ENCODE results near the gene KIRREL3.
A peak's percentile ranks its signal among the peaks of the same experiment; 100 is the strongest.

The KIRREL3 gene

DNA sequence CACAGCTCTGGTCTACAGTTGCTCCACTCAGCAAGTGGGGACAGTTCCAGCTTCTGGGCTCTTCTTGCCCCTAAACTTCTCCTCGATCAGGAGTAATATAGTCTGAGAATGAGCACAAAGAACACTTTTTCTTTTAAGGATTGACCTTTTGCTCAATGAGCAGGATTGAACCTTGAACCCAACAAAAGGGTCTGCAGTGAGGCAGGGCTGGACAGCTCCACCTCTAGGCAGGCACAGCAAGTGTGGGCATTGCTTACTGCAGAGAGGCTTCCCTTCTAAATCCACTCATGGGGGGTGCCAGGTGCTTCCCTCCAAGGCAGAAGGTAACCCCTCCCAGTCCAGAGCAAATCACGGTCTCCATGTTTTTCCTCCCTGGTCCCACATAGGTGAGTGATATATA lies 365.6 kb downstream of the KIRREL3 start:
- DNase-seq (ENCODE audit: low spot score): no peak

DNA sequence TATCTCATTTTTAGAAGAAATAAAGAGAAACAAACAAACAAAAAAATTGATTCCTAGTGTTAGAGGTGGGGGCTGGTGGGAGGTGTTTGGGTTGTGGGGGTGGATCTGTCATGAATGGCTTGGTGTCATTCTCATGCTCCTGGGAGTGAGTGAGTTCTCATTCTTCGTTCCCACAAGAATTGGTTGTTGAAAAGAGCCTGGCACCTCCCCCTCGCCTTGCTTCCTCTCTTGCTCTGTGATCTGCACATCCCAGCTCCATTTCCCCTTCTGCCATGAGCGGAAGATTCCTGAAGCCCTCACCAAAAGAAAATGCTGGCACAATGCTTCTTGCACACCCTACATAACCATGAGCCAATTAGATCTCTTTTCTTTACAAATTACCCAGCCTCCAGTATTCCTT lies 367.2 kb downstream of the KIRREL3 start:
- no peak for DNase-seq (ENCODE audit: low spot score)

DNA sequence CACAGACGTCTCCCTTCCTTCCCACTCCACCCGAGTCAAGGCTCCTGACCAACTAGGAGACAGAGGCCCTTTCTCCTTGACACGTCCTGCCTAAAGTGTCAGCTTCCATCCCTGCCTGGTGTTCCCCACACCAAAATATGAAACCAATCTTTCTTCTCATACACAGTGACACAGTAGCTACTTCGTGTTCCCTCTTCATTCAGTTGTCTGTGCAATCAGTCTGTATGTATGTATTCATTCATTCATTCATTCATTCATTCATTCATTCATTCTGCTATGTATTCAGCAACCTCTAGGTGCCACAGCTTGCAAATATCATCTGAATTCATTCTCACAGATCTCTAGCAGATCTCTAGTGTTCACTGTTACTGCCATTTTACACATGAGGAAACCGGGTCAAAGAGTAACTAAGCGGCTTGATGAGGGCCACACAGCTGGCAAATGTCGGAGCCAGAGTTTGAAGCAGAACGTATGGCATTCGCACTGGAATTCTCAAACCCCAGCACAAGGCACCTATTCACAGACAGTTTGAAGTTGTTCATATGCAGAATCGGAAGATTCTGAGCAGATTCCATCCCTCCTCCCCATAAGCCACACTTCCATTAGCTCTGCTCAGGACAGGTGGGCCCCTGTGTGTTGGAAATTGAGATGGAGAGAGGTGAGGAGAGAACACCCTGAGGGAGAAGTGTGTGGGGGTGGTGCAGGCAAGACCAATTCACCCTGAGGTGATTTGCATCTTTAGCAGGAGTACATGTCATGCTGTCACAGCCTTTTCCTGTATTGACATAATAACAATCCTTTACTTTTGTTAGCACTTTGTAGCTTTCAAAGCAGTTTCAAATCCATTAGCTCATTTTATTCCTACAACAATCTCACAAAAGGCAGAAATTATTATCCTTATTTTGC lies 369.4 kb downstream of the KIRREL3 start:
- DNase-seq (ENCODE audit: low spot score): no peak

DNA sequence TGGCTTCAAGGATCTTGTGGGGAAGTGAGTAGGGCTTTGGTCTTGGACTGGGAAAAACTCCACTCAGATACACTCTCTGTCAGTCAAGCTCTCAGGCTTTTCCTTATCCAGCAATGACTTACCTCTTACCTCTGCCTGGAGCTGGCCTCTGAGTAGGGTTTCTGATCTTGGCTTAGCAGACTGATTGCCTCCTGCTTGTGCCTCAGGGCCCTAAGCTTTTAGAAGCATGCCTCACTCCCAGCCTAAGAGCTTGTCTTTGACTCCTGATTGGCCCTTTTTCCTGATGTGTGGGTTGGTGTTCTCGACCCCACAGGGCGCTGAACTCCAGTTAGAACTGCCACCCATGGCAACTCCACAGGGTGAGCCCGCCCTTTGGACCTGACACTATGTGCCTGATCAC lies 370.1 kb downstream of the KIRREL3 start:
- DNase-seq (ENCODE audit: low spot score): no peak

DNA sequence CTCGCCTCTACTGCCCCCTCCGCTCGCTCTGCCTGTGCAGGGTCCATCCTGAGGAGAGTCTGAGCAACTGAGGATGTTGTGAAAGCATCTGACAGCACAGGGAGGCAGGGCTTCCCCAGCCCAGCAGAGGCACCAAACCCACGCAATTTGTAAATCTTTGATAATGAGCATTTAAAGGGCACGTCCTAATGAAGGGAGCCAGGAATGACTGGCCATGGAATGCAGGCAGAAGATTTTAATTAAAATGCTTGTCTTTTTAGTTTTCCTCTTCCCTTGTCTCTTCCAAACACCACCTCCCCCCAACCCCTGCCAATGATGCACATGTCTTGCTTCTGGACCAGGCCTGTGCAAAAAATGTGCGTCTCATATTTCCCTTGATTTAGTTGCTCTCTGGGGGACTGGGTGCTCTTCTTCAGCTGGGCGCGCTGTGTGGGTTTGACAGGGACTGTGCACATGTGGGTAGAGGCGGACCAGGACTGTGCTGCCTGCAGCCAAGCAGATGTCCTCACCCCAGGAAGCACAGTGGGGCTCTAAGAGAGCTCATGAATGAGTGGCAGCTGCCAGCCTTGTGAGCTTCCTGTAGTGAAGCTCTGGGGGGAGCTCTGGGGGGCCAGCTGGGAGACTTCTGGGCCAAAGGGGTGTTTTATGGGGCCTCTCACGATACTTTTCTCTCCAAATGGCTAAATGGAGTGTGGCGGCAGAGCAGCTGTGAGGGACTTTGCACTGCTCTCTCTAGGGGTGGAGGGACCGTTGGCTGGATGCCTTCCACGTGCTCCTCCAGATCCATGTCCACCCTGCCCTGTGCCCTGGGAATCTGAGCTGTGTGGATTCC lies 371.6 kb downstream of the KIRREL3 start:
- DNase-seq (ENCODE audit: low spot score): peak; percentile 92

DNA sequence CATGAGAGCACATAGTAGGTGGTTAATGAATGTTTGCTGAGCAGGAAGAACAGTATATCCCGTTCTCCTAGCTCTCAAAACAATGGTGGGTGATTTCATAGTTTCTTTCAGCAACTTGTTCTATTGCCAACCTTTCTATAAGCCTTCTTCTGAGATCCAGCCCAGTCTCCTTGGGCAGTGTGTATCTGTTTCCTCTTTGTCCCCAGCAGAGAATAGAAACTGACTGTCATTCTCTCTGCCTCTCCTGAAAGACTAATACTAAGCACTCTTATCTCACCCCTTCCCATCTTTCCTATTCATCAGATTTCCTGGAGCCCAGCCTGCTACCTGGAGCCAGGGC lies 372.1 kb downstream of the KIRREL3 start:
- no peak for DNase-seq (ENCODE audit: low spot score)

DNA sequence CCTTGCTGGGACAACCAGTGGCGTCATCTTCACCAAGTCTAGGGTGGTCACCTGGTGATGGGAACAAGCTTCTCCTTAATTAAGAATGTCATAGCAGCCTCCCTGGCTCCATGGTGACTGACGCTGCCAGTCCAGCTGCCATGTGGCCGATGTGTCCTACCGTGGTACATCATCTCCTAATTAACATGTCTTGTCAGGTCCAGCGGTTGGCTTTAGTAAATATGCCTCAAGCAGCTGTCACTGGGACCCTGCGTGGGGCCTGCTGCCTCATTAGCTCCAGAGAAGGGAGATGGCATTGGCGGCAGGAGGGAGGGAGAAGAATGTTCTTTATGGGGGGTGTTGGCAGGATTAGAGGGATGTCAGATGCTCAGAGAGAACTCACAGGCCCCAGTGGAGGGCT lies 373.1 kb downstream of the KIRREL3 start:
- no peak for DNase-seq (ENCODE audit: low spot score)

DNA sequence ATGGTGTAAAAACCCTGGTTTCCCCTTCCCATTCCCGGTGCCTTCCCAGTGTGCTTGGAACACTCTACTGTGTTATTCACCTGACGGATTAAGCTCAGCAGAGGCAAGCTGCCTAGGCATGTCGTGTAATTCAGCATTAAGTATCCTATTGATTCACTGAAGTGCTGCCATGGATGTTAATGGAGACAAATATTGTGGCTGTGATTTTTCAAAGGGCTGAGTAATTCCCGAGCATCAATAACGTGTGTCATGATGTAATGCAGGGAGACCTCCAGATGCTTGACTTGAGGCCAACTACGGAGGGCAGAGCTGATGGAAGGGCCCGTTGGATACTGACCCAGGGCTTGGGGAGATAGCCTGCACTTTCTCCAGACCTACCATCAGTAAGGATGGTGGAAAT lies 376.1 kb downstream of the KIRREL3 start:
- DNase-seq (ENCODE audit: low spot score): no peak

DNA sequence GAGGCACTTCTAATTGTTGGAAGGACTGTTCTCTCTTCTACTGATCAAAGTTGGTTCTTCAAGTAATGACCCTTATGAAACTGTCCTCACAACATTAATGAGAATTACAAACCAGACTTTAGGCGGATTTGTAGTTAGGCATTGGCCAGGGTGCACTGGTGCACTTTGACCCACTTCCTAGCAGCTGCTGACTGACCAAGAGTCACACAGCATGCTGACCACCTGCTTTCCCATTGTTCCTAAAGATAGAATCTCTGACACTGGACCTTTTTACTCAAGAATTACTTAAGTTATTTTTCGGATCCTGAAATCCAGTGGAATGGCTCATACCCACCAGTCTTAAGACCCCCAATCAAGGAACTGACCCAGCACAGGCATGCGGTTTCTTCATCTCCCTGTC lies 381.1 kb downstream of the KIRREL3 start:
- DNase-seq (ENCODE audit: low spot score): no peak

DNA sequence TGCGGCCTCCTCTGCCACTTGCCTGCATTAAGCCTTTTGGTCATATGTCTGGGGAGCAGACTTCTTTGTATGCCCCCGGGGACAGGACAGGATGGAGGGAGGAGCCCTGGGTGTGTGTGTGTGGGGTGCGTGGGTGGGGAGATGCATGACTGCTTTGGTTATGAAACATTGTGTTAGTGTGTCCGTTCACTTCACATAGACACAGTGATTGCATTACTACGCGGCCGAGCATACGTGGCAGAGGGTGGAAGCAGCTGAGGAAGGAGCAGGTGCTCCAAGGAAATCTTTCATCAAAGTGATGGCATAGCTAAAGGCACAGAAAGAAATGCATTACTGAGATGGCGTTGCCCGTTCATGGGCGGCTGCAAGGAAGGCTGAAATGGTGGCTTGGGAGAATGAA lies 384.7 kb downstream of the KIRREL3 start:
- DNase-seq (ENCODE audit: low spot score): no peak

DNA sequence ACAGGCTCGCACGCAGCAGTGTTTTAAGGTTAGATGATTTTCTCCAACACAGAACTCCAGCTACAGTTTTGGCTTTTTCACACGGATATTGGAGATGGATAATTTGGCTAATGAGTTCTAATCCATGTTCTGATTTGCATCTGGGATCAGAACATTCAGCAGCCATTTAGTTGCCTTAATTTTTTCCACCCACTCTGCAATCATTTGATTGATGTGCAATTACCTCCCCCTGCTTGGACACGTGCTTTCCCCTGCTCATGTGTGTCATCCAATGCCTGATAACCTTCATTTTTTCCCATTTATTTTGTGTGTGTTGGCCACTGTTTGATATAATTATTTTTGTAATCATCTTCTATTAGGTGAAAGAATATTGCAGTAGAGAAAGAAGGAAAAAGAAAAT lies 387.3 kb downstream of the KIRREL3 start:
- no peak for DNase-seq (ENCODE audit: low spot score)

DNA sequence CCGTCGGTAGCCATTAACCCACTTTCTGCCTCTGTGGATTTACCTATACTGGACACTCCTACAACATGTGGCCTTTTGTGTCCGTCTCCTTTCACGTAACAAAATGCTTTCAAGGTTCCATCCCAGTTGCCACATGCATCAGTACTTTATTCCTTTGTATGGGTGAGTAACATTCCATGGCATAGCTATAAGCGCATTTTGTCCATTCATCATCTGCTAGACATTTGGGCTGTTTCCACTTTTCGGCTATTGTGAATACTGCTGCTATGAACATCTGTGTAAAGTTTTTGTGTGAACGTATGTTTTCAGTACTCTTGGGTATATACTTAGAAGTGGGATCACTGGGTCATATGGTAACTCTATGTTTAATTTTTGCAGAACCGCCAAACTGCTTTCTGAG lies 387.9 kb downstream of the KIRREL3 start:
- no peak for DNase-seq (ENCODE audit: low spot score)

DNA sequence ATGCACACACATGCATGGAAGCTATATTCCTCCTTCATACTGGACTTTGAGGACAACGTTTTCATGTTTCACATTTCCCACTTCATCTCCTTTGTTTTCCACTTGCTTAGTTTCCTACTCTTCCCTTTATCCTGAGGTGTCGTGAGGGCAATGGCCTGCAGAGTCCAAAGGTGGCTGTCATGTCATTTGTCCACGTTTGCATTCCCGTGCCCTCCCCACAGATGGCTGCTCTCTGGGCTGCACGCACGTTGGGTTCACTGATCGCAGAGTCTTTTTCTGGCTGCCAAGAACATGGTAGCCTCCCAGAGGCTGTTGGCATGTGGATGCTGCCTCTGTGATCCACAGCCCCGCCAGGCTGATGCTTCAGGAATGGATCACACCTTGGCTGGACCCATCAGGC lies 389.1 kb downstream of the KIRREL3 start:
- no peak for DNase-seq (ENCODE audit: low spot score)

DNA sequence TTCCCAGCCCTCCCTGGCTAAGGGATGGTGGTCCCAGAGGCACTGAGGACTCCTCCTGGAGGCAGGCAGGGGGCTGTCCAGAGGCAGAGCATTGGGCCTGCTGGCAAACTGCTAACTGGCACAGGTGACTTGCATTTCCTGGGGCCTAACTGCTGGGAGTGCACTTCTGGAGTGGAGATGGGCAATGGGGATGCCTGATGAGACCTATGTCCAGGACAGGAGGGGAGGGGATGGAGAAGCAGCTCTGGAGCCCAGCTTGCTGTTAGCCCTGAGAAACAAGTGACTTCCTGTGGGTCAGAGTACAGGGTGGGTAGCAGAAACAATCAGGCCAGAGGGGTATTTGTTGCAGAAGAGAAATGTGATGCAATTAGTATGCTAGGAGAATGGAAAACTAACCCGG lies 391.9 kb downstream of the KIRREL3 start:
- no peak for DNase-seq (ENCODE audit: low spot score)

DNA sequence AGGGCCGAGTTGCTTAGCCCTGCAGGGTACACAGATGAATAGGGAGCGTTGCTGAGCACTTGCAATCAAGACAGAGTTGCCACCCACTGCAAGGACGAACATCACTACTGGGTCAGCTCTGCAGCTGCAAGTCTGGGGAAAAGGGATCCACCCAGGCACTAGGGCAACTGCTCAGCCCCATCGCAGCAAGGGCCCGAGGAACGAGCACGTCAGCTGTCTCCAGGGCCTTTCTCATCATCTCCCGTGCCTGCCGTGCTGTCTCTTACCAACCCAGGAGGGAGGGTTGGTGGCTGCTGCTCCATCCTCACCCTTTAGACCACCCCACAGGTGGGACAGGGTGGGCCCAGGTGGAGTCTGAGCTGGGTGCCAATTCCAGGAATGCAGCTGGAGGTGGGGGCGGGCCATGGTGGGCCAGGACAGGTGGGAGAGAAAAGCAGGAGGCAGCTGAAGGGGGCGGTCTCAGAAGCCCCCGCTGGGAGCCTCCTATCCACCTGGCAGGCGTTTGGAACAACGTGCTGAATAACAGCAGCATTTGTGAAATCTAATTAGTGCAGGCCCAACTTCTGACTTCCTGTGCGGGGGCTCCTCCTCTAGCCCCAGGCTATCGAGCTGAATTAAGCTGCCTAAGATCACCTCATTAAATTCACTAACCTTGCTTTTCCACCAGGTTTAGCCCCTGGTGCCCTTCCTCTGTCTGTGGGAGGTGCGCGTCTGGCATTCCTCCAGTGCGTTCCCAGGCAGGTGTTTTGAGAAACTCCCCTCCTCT lies 392.6 kb downstream of the KIRREL3 start:
- DNase-seq (ENCODE audit: low spot score): no peak

DNA sequence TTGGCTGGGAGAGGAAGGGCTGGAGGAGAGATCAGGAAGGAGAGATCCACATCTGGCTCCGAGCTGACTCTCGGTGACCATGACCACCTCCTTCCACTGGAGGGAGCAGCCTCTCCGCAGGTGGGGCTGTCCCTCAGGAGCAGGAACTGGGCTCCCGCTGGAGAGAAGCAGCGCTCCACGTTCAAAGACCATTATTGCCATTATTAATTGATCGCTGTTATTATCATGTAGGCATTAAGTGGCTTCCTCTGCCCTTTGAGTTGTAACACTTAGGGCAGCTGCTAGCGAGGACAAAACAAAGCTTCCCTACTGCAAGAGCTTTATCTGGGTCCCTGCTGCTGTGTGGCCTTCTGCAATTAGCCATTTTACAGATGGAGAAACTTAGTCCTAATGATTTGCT lies 393.2 kb downstream of the KIRREL3 start:
- DNase-seq (ENCODE audit: low spot score): peak; percentile 94

DNA sequence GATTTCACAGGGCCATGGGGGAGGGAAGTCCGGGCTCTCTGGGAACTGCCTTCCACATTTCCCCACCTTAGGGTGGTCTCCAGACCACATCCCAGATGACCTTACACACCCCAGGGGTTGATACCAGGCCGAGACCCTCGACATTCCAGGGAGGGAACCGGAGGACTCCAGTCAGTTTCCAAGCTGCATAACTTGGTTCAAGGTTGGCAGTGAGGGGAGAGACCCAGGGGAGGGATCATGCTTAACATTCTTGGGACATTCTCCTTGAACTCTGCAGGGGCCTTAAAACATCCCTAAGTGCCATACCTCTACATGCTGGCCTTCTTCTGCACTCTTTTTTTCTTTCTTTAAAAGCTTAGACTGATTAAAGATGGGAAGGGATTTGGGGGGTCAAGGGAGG lies 394.1 kb downstream of the KIRREL3 start:
- no peak for DNase-seq (ENCODE audit: low spot score)

DNA sequence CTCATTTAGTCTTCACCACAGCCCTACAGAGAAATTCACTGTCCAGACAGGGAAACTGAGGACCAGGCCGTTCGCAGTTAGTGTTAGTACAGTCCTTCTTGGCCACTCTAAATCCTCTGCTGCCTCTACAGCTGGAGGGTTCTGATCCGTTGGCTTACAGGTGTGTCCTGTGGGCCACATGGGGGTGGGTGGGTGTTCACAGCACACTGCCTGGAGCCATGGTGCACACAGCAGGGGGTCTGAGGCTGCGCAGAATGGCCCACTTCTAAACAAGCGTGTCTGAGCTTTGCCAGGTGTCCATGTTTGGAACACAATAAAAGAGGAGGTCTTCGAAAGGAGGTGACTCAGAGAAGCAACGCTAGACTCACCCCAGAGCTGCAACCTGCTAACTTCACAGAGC lies 396.1 kb downstream of the KIRREL3 start:
- no peak for DNase-seq (ENCODE audit: low spot score)

DNA sequence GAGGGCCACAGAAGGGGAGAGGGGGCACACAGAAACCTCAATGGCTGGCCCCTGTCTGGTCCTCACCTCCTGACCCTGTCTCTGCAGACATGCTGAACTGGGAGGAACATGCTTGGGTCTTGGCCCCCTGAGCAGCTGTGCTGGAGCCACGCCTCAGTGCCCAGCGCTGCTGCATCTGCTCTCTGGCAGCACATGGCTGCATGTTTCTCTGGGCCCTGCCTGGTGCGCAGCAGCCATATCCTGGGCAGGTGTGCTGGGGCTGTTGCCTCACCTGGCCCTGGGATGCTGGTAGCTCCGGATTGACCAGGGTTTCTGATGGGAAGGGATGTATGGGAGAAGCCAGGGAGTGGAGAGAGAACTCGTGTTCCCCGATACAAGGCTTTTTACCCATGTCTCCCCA lies 397.1 kb downstream of the KIRREL3 start:
- no peak for DNase-seq (ENCODE audit: low spot score)

DNA sequence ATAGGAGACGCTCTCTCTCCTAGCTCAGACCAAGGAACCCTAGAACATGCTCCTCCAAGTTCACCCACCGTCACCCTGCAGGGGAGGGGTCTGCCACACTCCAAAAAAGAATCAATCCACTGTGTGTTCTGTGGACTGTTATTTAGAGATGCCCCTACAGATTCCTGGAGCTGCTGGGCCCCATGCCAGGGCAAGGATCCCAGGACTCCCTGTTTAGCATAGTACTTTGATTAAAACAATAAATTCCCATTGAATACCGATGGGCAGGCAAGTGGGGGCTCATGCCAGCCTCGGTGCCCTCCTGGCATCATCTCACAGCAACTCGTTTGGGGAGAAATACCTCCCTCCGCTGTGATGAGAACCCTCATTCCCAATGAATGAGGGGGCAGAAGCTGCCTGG lies 397.6 kb downstream of the KIRREL3 start:
- DNase-seq (ENCODE audit: low spot score): no peak

DNA sequence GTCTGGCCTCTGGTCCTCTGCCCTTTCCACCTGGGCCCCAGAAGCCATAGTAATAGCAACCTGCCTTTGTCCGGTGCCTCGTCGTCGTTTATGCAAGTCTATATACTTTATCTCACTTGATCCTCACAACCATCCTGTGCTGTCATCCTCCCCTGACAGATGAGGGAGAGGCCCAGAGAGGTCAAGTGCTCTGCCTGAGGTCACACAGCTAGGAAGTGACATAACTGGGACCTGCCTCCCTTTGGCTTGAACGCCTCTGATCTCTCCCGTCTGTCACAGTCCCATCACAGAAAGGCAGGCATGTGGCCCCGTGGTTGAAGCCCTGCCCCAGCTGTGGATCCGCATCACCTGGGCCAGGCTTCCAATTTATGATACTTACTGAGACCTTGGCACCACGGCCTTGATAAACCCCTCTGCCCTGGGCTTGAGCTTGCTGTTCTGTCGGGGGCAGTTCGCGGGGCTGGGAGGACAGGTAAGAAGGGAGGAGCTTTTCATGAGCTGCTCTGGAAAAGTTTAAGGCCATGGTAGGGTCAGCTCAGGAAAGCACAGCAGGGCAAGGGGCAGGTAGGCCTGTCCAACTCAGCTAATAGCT lies 398.1 kb downstream of the KIRREL3 start:
- no peak for DNase-seq (ENCODE audit: low spot score)

DNA sequence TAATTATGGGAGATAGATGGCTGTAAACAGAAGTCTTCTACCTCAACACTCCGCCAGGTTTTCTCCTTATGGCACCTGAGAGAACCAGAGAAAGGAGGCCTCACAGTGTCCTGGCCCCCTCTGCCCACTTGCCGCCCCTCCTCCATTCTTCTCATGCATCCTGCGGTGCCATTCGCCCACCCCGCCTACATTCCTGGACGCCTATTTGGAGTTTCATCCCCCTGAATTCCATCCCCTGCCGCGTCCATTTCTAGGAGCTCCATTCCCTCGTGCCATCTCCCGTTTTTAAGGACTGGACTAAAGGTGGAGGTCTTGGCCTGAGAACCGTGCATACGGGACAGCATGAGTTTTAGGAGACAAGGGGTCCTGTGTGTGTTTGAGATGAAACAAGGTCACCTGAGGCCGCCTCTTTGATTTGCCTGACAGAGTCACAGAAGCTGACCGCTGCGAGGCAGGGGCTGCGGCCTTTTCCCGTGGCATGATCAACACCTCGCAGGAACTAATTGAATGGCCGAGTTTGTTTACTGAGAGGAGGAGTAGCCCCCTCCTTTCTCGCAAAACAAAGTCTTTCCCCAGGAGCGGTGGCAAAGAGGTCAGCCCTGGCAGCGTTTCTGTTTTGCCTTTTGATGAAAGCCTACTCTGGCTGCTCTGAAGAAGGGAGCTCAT lies 398.9 kb downstream of the KIRREL3 start:
- DNase-seq (ENCODE audit: low spot score): no peak

Data from GM03348 (cell line).